ENCODE data around the gene STK4.

STK4 gene

GRCh38 chr20:45109634-45110033 lies 143.3 kb downstream of the STK4 start:
- DNase-seq (ENCODE audit: low spot score) (no peak), FAIRE-seq (no peak)

DNA sequence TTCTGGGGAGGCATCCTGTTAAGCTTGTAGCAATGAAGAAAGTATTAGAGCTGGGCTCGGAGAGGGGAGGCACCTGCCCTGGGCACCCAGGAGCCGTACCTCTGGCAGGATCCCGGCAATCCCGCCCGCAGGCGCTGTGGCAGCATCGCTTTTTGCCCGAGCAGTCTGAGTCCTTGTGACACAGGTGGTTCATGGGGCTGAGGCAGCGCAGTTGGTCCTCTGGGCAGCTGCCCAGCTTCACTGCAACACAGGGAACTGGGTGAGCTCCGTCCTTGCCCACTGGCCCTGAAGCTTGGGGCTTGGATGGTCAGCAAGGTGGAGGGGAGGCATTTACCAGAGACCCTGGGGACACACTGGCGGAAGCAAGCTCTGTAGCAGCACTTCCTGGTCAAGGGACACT lies 144.0 kb downstream of the STK4 start:
- FAIRE-seq (no peak), DNase-seq (ENCODE audit: low spot score) (no peak)

DNA sequence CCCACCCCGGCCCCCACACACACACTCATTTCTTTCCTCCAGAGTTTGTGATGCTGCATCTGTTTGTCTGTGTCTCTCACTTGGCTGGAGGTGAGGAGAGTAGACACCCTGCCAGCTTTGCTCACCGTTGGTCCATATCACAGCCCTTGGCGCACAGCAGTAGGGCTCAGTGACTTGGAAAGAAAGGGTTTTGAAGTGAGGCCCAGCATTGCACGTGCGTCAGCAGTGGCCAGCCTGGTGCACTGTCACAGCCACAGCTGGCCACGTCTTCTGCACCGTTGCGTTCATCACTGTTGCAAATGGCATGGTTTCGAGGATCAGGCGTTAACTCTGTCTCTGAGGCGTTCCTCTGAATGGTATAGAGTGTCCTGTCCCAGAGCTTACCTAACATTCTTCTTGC lies 145.0 kb downstream of the STK4 start:
- DNase-seq (ENCODE audit: low spot score): no peak
- no peak for FAIRE-seq

DNA sequence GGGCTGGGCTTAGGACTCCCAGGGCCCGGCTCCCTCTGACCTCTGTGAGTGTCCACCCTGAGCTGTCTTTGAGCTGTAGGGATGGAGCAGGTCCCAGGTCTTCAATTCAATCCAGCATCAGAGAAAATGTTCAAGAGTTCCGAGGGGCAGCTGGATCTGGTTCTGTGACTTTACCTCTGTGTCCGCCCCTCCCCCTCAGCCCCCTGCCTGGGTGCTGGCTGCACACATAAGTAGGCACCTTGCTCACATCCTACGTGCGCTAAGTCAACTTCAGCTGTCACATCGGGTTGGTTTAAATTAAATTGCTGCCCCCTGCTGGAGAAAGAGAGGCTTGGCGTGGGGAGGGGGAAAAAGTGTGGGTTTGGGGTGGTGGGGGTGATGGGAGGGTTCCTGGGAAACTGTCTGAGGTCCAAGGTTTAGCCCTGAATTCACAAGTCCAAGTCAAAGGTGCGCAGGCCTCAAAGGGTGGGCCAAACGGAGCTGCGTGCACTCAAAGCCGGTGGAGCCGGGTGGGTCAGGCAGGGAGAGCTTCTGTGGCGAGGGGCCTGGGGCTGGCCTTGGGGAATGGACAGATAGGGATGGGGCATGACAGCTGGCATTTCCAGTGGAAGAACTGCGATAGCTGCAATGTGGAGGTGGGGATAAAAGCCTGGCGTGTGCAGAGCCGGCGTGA lies 145.6 kb downstream of the STK4 start:
- FAIRE-seq (no peak), DNase-seq (ENCODE audit: low spot score) (no peak)

DNA sequence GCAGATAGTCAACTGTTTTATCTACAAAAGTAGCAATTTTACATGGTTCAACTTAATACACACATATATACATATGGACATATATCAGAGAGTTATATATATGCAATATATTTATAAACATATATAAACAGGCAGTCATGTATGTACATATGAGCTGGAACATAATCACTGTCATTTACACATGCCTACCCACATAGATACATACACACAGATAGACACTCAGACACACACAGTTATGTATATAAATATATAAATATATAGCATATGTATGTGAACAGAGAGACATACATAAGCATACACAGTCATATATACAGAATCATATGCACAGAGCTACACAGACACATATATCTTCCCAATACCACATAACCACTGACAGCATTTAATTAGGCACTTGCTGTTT lies 146.4 kb downstream of the STK4 start:
- no peak for DNase-seq (ENCODE audit: low spot score)
- no peak for FAIRE-seq

GRCh38 chr20:45113865-45114264 lies 147.6 kb downstream of the STK4 start:
- FAIRE-seq: no peak
- DNase-seq (ENCODE audit: low spot score): no peak

DNA sequence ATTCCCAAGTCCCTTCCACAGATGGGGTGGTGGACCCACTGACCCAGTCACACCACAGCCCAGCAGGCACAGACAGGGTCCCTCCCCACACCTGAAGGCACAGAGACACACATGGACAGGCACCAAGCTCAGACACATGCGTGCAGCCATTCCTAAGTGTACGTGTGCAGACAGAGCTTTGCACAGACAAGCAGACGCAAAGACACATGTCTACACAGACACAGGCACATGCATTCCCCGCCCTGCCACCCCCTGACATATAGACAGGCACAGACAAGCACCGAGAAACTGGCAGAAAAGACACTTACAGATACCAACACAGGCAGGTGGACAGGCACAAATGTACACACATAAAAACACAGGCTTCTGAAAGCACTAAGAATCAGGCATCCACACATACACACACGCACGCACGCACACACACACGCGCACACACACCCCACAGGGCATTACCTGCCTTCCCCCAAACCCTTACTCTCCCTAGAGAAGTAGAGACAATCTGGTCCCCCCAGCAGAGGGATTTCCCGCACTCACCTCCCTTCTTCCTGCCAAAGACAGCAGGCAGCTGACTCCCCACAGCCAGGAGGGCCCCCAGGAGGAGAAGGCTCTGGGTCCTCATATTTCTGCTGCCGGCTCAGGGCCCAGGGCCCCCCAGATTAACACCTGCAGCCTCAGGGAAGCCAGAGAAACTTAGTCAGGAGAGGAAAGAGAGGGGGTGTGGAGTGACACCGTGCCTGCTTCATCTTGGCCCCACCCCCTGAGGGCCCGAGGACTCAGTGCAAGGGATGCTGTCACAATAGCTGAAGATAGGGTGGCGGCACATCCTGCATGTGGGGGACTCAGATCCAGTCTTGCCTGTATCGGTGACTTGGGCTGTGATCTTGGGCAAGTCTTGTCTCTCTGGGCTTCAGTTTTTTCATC lies 148.4 kb downstream of the STK4 start, which contains the start of gene WFDC5:
Gene WFDC5 (minus strand): TSS at position 710 of the 921 bp plus-strand sequence. CDS start 91 bp downstream, at position 619.
- FAIRE-seq: no peak
- no peak for DNase-seq (ENCODE audit: low spot score)

- DNase-seq (ENCODE audit: low spot score): no peak
- FAIRE-seq: no peak
These were observed 149.1 kb downstream of the STK4 start for GRCh38 chr20:45115386-45115774.

GRCh38 chr20:45115829-45116228 lies 149.5 kb downstream of the STK4 start:
- FAIRE-seq (no peak), DNase-seq (ENCODE audit: low spot score) (no peak)

GRCh38 chr20:45117581-45117980 lies 151.3 kb downstream of the STK4 start:
- no peak for FAIRE-seq
- no peak for DNase-seq (ENCODE audit: low spot score)

- FAIRE-seq: no peak
These were observed 151.7 kb downstream of the STK4 start for GRCh38 chr20:45118028-45118427.

GRCh38 chr20:45119556-45120266 lies 153.4 kb downstream of the STK4 start:
- FAIRE-seq: no peak

More at GRCh38 chr20:45118028-45118427, 151.7 kb downstream of the STK4 start:
- no peak for DNase-seq (ENCODE audit: low spot score)

GRCh38 chr20:45121388-45121787 lies 155.1 kb downstream of the STK4 start:
- DNase-seq (ENCODE audit: low spot score) (no peak), FAIRE-seq (no peak)

More at GRCh38 chr20:45119556-45120266, 153.4 kb downstream of the STK4 start:
- no peak for DNase-seq (ENCODE audit: low spot score)

- no peak for DNase-seq (ENCODE audit: low spot score)
- FAIRE-seq: no peak
These were observed 158.1 kb downstream of the STK4 start, which contains the start of gene WFDC12 for GRCh38 chr20:45124365-45124764. Gene WFDC12 (minus strand): TSS chr20:45124465. CDS start chr20:45124447, 18 bp downstream.

GRCh38 chr20:45128099-45128498 lies 161.8 kb downstream of the STK4 start:
- DNase-seq (ENCODE audit: low spot score): no peak
- no peak for FAIRE-seq
